SK-N-SH (cell line): Measurements from ENCODE around the gene FRMD5. TPM values are rescaled to one million over a fixed set of nuclear protein-coding genes. Genes with fewer than 3 reads are reported as not detected.

Experiments
- CTCF ChIA-PET: fragments of 300-600, 350-600 bp; formaldehyde crosslinking; extraction: SDS; loops from one replicate; lab custom pipeline; 2021; lab: Yijun Ruan, JAX
- POLR2A ChIA-PET: fragments of 350-600 bp; sonication (Branson Sonifier 250); formaldehyde crosslinking; extraction: SDS; loops from one replicate; lab custom pipeline; 2020; ENCODE audit warnings: antibody characterized with exemption, inconsistent platforms; lab: Yijun Ruan, JAX
- DNase-seq: peaks from one replicate; pipeline ENCODE4 v3.0.0; 2012
- H2AFZ ChIP-seq: fragments of 200-600 bp; sonication (generic); 2 replicates; pipeline ENCODE4 v1.8.1; 2016; ENCODE audit warnings: antibody characterized with exemption, mild to moderate bottlenecking, low read depth
- H3F3A ChIP-seq: fragments of 200-600 bp; sonication (generic); replicated peaks from 2 replicates; pipeline ENCODE3; 2016; ENCODE audit warnings: antibody characterized with exemption, mild to moderate bottlenecking; ENCODE audit not compliant: insufficient read depth
- H3K27ac ChIP-seq, 2 experiments: fragments of 200-500 bp in 1 of 2; fragments of 200-600 bp in 1 of 2; sonication (Bioruptor generic) in 1 of 2; sonication (generic), shearing (Covaris generic) in 1 of 2; 2 replicates each; pipeline versions ENCODE4 v1.5.1 to v1.6.1; 2014 to 2016; ENCODE audit warnings: low read depth in 2 of 2, inconsistent platforms in 1 of 2, low read length in 1 of 2, mild to moderate bottlenecking in 1 of 2, mixed read lengths in 1 of 2
- H3K27me3 ChIP-seq: fragments of 200-600 bp; sonication (generic), shearing (Covaris generic); 2 replicates; pipeline ENCODE4 v1.6.1; 2016; ENCODE audit warnings: mixed run types; ENCODE audit not compliant: insufficient read depth
- H3K36me3 ChIP-seq, 2 experiments: fragments of 200-500 bp in 1 of 2; fragments of 200-600 bp in 1 of 2; sonication (Bioruptor generic) in 1 of 2; sonication (generic) in 1 of 2; replicated peaks in 1 of 2; 2 replicates each; pipeline versions ENCODE3 to v1.5.1; 2014 to 2016; ENCODE audit warnings: low read length in 1 of 2, mild to moderate bottlenecking in 1 of 2; ENCODE audit not compliant: insufficient read depth in 2 of 2, control insufficient read depth in 1 of 2
- H3K4me1 ChIP-seq, 2 experiments: fragments of 200-500 bp in 1 of 2; fragments of 200-600 bp in 1 of 2; sonication (Bioruptor generic) in 1 of 2; sonication (generic), shearing (Covaris generic) in 1 of 2; 2 replicates each; pipeline versions ENCODE4 v1.5.1 to v1.6.1; 2014 to 2016; ENCODE audit warnings: low read depth in 1 of 2, low read length in 1 of 2, mixed run types in 1 of 2; ENCODE audit not compliant: insufficient read depth in 2 of 2, control insufficient read depth in 1 of 2
- H3K4me2 ChIP-seq: fragments of 200-600 bp; sonication (generic), shearing (Covaris generic); 2 replicates; pipeline ENCODE4 v1.6.1; 2017; ENCODE audit warnings: mixed run types
- H3K4me3 ChIP-seq, 2 experiments: fragments of 200-500 bp in 1 of 2; fragments of 200-600 bp in 1 of 2; sonication (Bioruptor generic) in 1 of 2; sonication (generic), shearing (Covaris generic) in 1 of 2; 2 replicates each; pipeline versions ENCODE4 v1.5.1 to v1.8.1; 2014 to 2016; ENCODE audit warnings: low read depth in 2 of 2, inconsistent platforms in 1 of 2, low read length in 1 of 2, mild to moderate bottlenecking in 1 of 2, mixed read lengths in 1 of 2, moderate library complexity in 1 of 2
- H3K79me2 ChIP-seq: fragments of 200-600 bp; sonication (generic); 2 replicates; pipeline ENCODE4 v1.8.1; 2017; ENCODE audit warnings: mild to moderate bottlenecking; ENCODE audit not compliant: insufficient read depth
- H3K9ac ChIP-seq: fragments of 200-600 bp; sonication (generic); 2 replicates; pipeline ENCODE4 v1.6.1; 2017; ENCODE audit warnings: mixed run types
- H3K9me2 ChIP-seq: fragments of 200-600 bp; sonication (generic); 2 replicates; pipeline ENCODE4 v1.6.1; 2017; ENCODE audit warnings: mixed run types
- H3K9me3 ChIP-seq: fragments of 200-600 bp; sonication (generic); 2 replicates; pipeline ENCODE4 v1.6.1; 2017; ENCODE audit warnings: mixed run types, mild to moderate bottlenecking, moderate library complexity
- H4K20me1 ChIP-seq: fragments of 200-600 bp; sonication (generic); 2 replicates; pipeline ENCODE4 v1.6.1; 2017; ENCODE audit warnings: mild to moderate bottlenecking, mixed run types; ENCODE audit not compliant: insufficient read depth
- ELF1 ChIP-seq: IDR thresholded peaks from 2 replicates; pipeline ENCODE4 v1.4.0; 2012
- EP300 ChIP-seq, 2 experiments: IDR thresholded peaks; 2 replicates each; pipeline versions ENCODE4 v1.4.0 to v1.6.1; 2012; ENCODE audit warnings: borderline replicate concordance in 1 of 2, low read depth in 1 of 2, low read length in 1 of 2
- EZH2phosphoT487 ChIP-seq: fragments of 200-600 bp; sonication (generic); IDR thresholded peaks from 2 replicates; pipeline ENCODE4 v1.6.1; 2017; ENCODE audit warnings: low read depth, mixed run types, mild to moderate bottlenecking, antibody characterized with exemption, moderate library complexity, borderline replicate concordance
- FOSL2 ChIP-seq: IDR thresholded peaks from 2 replicates; pipeline ENCODE4 v1.4.0; 2012; ENCODE audit warnings: low read depth, mild to moderate bottlenecking, moderate library complexity, borderline replicate concordance
- FOXJ3 ChIP-seq: sonication (generic); formaldehyde crosslinking; IDR thresholded peaks from 2 replicates; pipeline ENCODE4 v1.5.1; 2020; ENCODE audit warnings: mild to moderate bottlenecking, missing genetic modification reagents
- FOXM1 ChIP-seq: IDR thresholded peaks from 2 replicates; pipeline ENCODE4 v1.4.0; 2012; ENCODE audit warnings: low read depth, mild to moderate bottlenecking
- GABPA ChIP-seq: IDR thresholded peaks from 2 replicates; pipeline ENCODE4 v1.4.0; 2012; ENCODE audit warnings: low read depth, mild to moderate bottlenecking
- GATA2 ChIP-seq: sonication (generic); formaldehyde crosslinking; IDR thresholded peaks from 2 replicates; pipeline ENCODE4 v1.5.0; 2020; ENCODE audit warnings: mild to moderate bottlenecking, missing genetic modification reagents
- IRF3 ChIP-seq: fragments of 150-350 bp; IDR thresholded peaks from 2 replicates; pipeline ENCODE4 v1.6.1; 2016; ENCODE audit warnings: mild to moderate bottlenecking, low read depth, low read length
- JUND ChIP-seq: IDR thresholded peaks from 2 replicates; pipeline ENCODE4 v1.4.0; 2012
- MAX ChIP-seq: IDR thresholded peaks from 2 replicates; pipeline ENCODE4 v1.4.0; 2012; ENCODE audit warnings: low read depth
- MEF2A ChIP-seq: IDR thresholded peaks from 2 replicates; pipeline ENCODE4 v1.4.0; 2012; ENCODE audit warnings: low read depth, borderline replicate concordance
- NFIC ChIP-seq: IDR thresholded peaks from 2 replicates; pipeline ENCODE4 v1.4.0; 2012; ENCODE audit warnings: borderline replicate concordance
- NRF1 ChIP-seq: IDR thresholded peaks from 2 replicates; pipeline ENCODE4 v1.6.1; 2012; ENCODE audit warnings: low read depth, mild to moderate bottlenecking, low read length
- PBX3 ChIP-seq: IDR thresholded peaks from 2 replicates; pipeline ENCODE4; 2012
- POLR2AphosphoS5 ChIP-seq: IDR thresholded peaks from 2 replicates; pipeline ENCODE4 v1.6.1; 2012; ENCODE audit warnings: low read depth, low read length
- RAD21 ChIP-seq: IDR thresholded peaks from 2 replicates; pipeline ENCODE4 v1.6.1; 2012; ENCODE audit warnings: mild to moderate bottlenecking, low read length
- REST ChIP-seq: IDR thresholded peaks from 2 replicates; pipeline ENCODE4 v1.6.1; 2012; ENCODE audit warnings: mild to moderate bottlenecking, low read depth, low read length, moderate library complexity
- RFX5 ChIP-seq: IDR thresholded peaks from 2 replicates; pipeline ENCODE4 v1.6.1; 2012; ENCODE audit warnings: mild to moderate bottlenecking, improper control_type of control experiment, low read length
- SIN3A ChIP-seq: IDR thresholded peaks from 2 replicates; pipeline ENCODE4 v1.6.1; 2012; ENCODE audit warnings: low read depth, mild to moderate bottlenecking, low read length, moderate library complexity, borderline replicate concordance
- SMC3 ChIP-seq: IDR thresholded peaks from 2 replicates; pipeline ENCODE4 v1.6.1; 2012; ENCODE audit warnings: low read depth, low read length, improper control_type of control experiment
- TAF1 ChIP-seq: IDR thresholded peaks from 2 replicates; pipeline ENCODE4 v1.6.1; 2012; ENCODE audit warnings: low read depth, mild to moderate bottlenecking, low read length, moderate library complexity, borderline replicate concordance
- TCF12 ChIP-seq: IDR thresholded peaks from 2 replicates; pipeline ENCODE4 v1.4.0; 2012
- USF1 ChIP-seq: IDR thresholded peaks from 2 replicates; pipeline ENCODE4 v1.4.0; 2012; ENCODE audit warnings: low read depth, borderline replicate concordance
- YY1 ChIP-seq: IDR thresholded peaks from 2 replicates; pipeline ENCODE4 v1.4.0; 2012; ENCODE audit warnings: low read depth, mild to moderate bottlenecking
- ZBTB33 ChIP-seq: IDR thresholded peaks from 2 replicates; pipeline ENCODE4 v1.4.0; 2012; ENCODE audit warnings: low read depth, borderline replicate concordance
- WGBS: methylation state at CpG from one replicate; pipeline ENCODE4 v1.1.6; 2017; ENCODE audit warnings: low lambda C conversion rate; 5-methylcytosine and 5-hydroxymethylcytosine counted together
- polyA plus RNA-seq, 3 experiments: library from polyadenylated mRNA; depleted of rRNA; stranded (reverse); fragments of >200 nt; gene quantifications; 2 replicates each; pipeline ENCODE4 v1.2.3, GENCODE V29; 2012

FRMD5 gene
- polyA plus RNA-seq, 1 of the 3 experiments (the other 2 are of a cell fraction), result 24.8 TPM

- DNase-seq, result no peak
- no peaks in the 10 kb centered on the region; the same call in 1 of the 2 replicates for H4K20me1 ChIP-seq
- no peaks in the 10 kb centered on the region for H3K9me3 ChIP-seq
- H2AFZ ChIP-seq, result no peak overlapping the region
- H3F3A ChIP-seq, result peaks cover 15% of the 10 kb centered on the region
- POLR2A ChIA-PET, result no interaction called here
- 22% methylated on average over 2 of the region's 2 CpGs for WGBS
- H3K79me2 ChIP-seq, result peaks cover 21% of the 10 kb centered on the region; the same call in 1 of the 2 replicates
- CTCF ChIA-PET, result interaction anchor here (0.9 to 1.2 kb wide), 3 partner anchors 10 to 107 kb away, joined by 3 read pairs; no protein-coding TSS in a partner anchor
- peaks cover 0 to 6% of the 10 kb centered on the region in 2 experiments; a peak in 2 of 4 replicates for H3K4me1 ChIP-seq
- peak overlapping the region; percentile 11 for H3K4me2 ChIP-seq
- no peaks in the 10 kb centered on the region for H3K9me2 ChIP-seq
- H3K27ac ChIP-seq, result peak overlapping the region in 1 of 2 experiments; percentile 73; a peak in 2 of 4 replicates
- peak overlapping the region; percentile 15; the same call in 1 of the 2 replicates for H3K9ac ChIP-seq
- no peaks in the 10 kb centered on the region for H3K36me3 ChIP-seq
- H3K4me3 ChIP-seq, result no peak overlapping the region
- H3K27me3 ChIP-seq, result no peaks in the 10 kb centered on the region
- TF ChIP-seq POLR2AphosphoS5 (peak; percentile 51; the same call in 1 of the 2 replicates), GABPA (no peak), REST (no peak), RFX5 (no peak), NRF1 (no peak), MEF2A (peak; percentile 62; the same call in 1 of the 2 replicates), JUND (peak; percentile 85), FOXM1 (no peak), ZBTB33 (no peak), PBX3 (peak; percentile 94), GATA2 (no peak), MAX (no peak), SIN3A (0 out of 2 replicates have a peak, but pooled peaks have one; percentile 34), SMC3 (no peak), IRF3 (no peak), USF1 (no peak), FOSL2 (peak; percentile 89), TAF1 (no peak), EP300 (IDR thresholded peaks at IDR 0.05; ENCODE audit: borderline replicate concordance in 1 of 2, low read depth in 1 of 2, low read length in 1 of 2) (peak; percentile 49 to 69; a peak in 3 of 4 replicates), TCF12 (peak; percentile 95), EZH2phosphoT487 (no peak), ELF1 (no peak), YY1 (no peak), FOXJ3 (CRISPR knock-in tag) (no peak), NFIC (peak; percentile 71; the same call in 1 of the 2 replicates), RAD21 (no peak)
These were observed 236.2 kb downstream of the FRMD5 start for GRCh38 chr15:43958861-43959330.
